Memory B cell (primary cell): ENCODE measurements around the gene KCTD2.
A peak's percentile ranks its signal among the peaks of the same experiment; 100 is the strongest.

Experiments
- ATAC-seq: fragments of 150-1000 bp; cut with Tn5 transposase; 2 replicates; pipeline ENCODE4 v1.10.0; 2021; ENCODE audit warnings: low read depth, mild to moderate bottlenecking, moderate library complexity
- DNase-seq, 2 donors: peaks; one replicate each; pipeline ENCODE4 v3.0.0; 2022; ENCODE audit warnings: low spot score in 2 of 2
- H3K27ac Mint-ChIP-seq: one replicate; pipeline ENCODE4 v1.8.0; 2022; ENCODE audit warnings: mild to moderate bottlenecking, moderate library complexity, mixed read lengths
- H3K27me3 Mint-ChIP-seq: one replicate; pipeline ENCODE4 v1.8.0; 2022; ENCODE audit warnings: mixed read lengths
- H3K36me3 Mint-ChIP-seq: one replicate; pipeline ENCODE4 v1.8.0; 2022; ENCODE audit warnings: mild to moderate bottlenecking, mixed read lengths
- H3K4me1 Mint-ChIP-seq: one replicate; pipeline ENCODE4 v1.8.0; 2022; ENCODE audit warnings: mixed read lengths
- H3K4me3 Mint-ChIP-seq: one replicate; pipeline ENCODE4 v1.8.0; 2022; ENCODE audit warnings: mild to moderate bottlenecking, moderate library complexity, mixed read lengths
- H3K9me3 Mint-ChIP-seq: one replicate; pipeline ENCODE4 v1.8.0; 2022; ENCODE audit warnings: mixed read lengths

KCTD2 gene

DNA sequence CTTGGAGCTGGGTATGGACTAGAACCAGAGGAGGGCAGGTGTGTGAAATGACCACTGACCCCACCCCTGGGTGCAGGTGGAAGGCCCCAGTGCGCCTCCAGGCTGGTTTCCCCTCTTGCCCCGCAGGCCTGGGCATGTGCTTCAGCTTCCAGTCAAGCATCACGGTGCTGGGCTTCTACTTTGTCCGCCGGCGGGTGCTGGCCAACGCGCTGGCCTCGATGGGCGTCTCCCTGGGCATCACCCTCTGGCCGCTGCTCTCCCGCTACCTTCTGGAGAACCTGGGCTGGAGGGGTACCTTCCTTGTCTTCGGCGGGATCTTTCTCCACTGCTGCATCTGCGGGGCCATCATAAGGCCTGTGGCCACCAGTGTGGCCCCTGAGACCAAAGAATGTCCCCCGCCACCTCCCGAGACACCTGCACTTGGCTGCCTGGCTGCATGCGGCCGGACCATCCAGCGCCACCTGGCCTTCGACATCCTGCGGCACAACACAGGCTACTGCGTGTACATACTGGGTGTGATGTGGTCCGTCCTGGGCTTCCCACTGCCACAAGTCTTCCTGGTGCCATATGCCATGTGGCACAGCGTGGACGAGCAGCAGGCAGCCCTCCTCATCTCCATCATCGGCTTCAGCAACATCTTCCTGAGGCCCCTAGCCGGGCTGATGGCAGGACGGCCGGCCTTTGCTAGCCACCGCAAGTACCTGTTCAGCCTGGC lies 53.0 kb downstream of the KCTD2 start:
- H3K27me3 Mint-ChIP-seq: no peaks in the 10 kb centered on the region

DNA sequence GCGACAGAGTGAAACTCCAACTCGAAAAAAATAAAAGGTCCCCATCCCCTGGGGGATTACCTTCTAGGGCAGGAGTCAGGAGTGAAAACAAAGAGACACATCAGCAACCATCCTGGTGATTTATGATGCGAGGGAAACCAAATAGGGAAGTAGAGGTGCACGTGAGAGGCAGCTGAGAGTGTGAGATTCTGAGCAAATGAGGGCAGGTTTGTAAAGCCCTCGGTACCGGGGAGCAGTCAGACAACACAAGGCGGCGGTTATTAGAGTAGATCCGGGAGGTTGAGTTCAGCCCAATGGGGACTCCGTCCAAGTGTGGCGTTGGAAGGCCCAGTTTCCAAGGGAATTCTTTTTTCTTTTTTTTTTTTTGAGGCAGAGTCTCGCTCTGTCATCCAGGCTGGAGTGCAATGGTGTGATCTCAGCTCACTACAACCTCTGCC lies 55.4 kb downstream of the KCTD2 start:
- Mint-ChIP-seq H3K27ac (peak overlapping the region; percentile 36), H3K4me1 (peaks cover 11% of the 10 kb centered on the region), H3K4me3 (no peak overlapping the region), H3K9me3 (no peaks in the 10 kb centered on the region), H3K36me3 (peaks cover 4% of the 10 kb centered on the region), H3K27me3 (no peaks in the 10 kb centered on the region)
- DNase-seq (peak; percentile 30 to 56), ATAC-seq (peak; percentile 94)

More for the DNA sequence above, 53.0 kb downstream of the KCTD2 start:
- ATAC-seq (no peak), DNase-seq (no peak)
- H3K9me3 Mint-ChIP-seq: no peaks in the 10 kb centered on the region
- peaks cover 11% of the 10 kb centered on the region for H3K4me1 Mint-ChIP-seq
- peaks cover 4% of the 10 kb centered on the region for H3K36me3 Mint-ChIP-seq
- H3K4me3 Mint-ChIP-seq: no peak overlapping the region
- peak overlapping the region; percentile 38 for H3K27ac Mint-ChIP-seq

- Mint-ChIP-seq H3K36me3 (peaks cover 4% of the 10 kb centered on the region), H3K27me3 (no peaks in the 10 kb centered on the region), H3K4me3 (no peak overlapping the region), H3K27ac (peak overlapping the region; percentile 26), H3K9me3 (no peaks in the 10 kb centered on the region), H3K4me1 (peaks cover 10% of the 10 kb centered on the region)
- no peak for ATAC-seq
- no peak for DNase-seq
Observed at GRCh38 chr17:75103601-75104554, 56.9 kb downstream of the KCTD2 start.

DNA sequence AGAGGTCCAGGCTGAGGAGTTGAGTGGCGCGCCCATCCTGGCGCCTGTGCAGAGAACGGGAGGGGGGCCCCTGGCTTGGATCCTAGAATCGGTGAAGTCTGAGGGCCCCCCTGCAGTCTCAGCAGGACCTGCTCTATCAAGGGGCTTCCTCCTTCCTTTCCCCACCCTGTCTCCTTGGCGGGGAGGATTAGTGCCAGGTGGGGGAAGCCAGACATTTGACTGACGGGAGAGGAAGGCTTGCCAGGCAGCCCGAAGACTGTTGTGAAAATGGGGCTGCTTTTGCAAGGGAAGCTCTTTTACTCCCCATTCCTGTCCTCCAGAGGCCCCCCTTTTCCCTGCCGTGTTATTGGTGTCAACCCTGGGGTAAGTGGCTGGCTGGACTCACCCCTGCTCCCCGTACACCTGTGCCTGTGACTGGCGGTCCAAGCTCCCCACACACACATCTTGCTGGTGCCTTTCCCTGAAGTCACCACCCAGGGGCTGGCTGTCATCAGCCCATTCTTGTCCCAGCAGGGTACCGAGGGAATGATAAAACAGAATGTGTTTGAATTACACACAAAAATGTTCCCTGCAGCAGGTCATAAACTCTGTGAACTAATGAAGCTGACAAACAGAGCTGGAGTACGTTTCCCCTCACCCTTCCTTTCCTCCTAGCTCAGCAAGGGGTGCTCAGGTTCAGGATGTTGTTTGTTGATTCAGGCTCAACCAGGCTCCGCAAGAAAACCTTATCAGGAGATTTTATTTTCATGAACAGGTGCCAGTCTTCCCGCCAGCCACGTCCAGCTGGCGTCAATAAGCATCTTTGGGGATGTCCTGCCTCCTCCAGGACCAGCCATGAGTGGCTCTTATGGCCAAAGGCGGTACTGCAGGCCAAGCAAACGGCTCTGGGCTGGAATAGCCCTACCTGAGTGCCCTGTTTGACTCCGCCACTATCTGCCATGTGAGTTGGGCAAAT lies 58.4 kb downstream of the KCTD2 start:
- ATAC-seq (peak; percentile 21), DNase-seq (no peak)
- no peaks in the 10 kb centered on the region for H3K9me3 Mint-ChIP-seq
- peaks cover 4% of the 10 kb centered on the region for H3K36me3 Mint-ChIP-seq
- peaks cover 11% of the 10 kb centered on the region for H3K4me1 Mint-ChIP-seq
- H3K27me3 Mint-ChIP-seq: no peaks in the 10 kb centered on the region
- H3K27ac Mint-ChIP-seq: no peak overlapping the region
- no peak overlapping the region for H3K4me3 Mint-ChIP-seq

- Mint-ChIP-seq H3K27ac (no peak overlapping the region), H3K27me3 (no peaks in the 10 kb centered on the region), H3K36me3 (peaks cover 4% of the 10 kb centered on the region), H3K4me1 (peaks cover 13% of the 10 kb centered on the region), H3K4me3 (peak overlapping the region; percentile 87), H3K9me3 (no peaks in the 10 kb centered on the region)
- DNase-seq: no peak
- no peak for ATAC-seq
Observed at GRCh38 chr17:75108193-75108592, 61.2 kb downstream of the KCTD2 start.

- H3K9me3 Mint-ChIP-seq: no peaks in the 10 kb centered on the region
- no peak for ATAC-seq
Observed at GRCh38 chr17:75109046-75109406, 62.0 kb downstream of the KCTD2 start.

GRCh38 chr17:75109407-75110233 lies 62.6 kb downstream of the KCTD2 start, which contains the start of gene ARMC7:
Gene ARMC7, plus strand, starts transcription at chr17:75109969. Its CDS starts 320 bp downstream, at chr17:75110289.
- Mint-ChIP-seq H3K4me1 (peaks cover 17% of the 10 kb centered on the region), H3K4me3 (peak within 1 kb of the TSS; percentile 87), H3K9me3 (no peaks in the 10 kb centered on the region), H3K27ac (peak within 1 kb of the TSS; percentile 42), H3K27me3 (no peaks in the 10 kb centered on the region), H3K36me3 (peaks cover 6% of the 10 kb centered on the region)
- ATAC-seq: peak; percentile 75
- peak; percentile 80 to 83 for DNase-seq

More at GRCh38 chr17:75109046-75109406, 62.0 kb downstream of the KCTD2 start:
- H3K27ac Mint-ChIP-seq: no peak overlapping the region
- peak in 1 of 2 donors; percentile 28 for DNase-seq
- H3K36me3 Mint-ChIP-seq: peaks cover 5% of the 10 kb centered on the region
- peaks cover 12% of the 10 kb centered on the region for H3K4me1 Mint-ChIP-seq
- peak overlapping the region; percentile 87 for H3K4me3 Mint-ChIP-seq
- no peaks in the 10 kb centered on the region for H3K27me3 Mint-ChIP-seq

DNA sequence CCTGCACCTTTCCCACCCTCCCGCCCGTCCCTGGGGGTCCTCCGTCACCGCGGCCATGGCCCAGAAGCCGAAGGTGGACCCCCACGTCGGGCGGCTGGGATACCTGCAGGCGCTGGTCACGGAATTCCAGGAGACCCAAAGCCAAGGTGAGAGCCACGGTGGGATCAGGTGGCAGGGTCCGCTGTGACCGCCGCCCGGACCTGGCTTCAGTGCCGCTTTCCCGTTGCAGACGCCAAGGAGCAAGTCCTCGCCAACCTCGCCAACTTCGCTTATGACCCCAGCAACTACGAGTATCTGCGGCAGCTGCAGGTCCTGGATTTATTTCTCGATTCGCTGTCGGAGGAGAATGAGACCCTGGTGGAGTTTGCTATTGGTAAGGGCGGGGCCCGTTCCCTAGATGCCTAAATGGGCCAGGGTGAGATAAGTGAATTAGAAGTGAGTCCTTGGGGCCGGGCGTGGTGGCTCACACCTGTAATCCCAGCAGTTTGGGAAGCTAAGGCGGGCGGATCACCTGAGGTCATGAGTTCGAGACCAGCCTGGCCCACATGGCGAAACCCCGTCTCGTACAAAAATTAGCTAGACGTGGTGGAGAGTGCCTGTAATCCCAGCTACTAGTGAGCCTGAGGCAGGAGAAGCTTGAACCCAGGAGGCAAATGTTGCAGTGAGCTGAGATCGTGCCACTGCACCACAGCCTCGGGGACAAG lies 63.4 kb downstream of the KCTD2 start:
- peak overlapping the region; percentile 87 for H3K4me3 Mint-ChIP-seq
- peak overlapping the region; percentile 42 for H3K27ac Mint-ChIP-seq
- no peaks in the 10 kb centered on the region for H3K9me3 Mint-ChIP-seq
- peaks cover 24% of the 10 kb centered on the region for H3K4me1 Mint-ChIP-seq
- ATAC-seq (no peak), DNase-seq (no peak)
- H3K27me3 Mint-ChIP-seq: no peaks in the 10 kb centered on the region
- peaks cover 4% of the 10 kb centered on the region for H3K36me3 Mint-ChIP-seq

DNA sequence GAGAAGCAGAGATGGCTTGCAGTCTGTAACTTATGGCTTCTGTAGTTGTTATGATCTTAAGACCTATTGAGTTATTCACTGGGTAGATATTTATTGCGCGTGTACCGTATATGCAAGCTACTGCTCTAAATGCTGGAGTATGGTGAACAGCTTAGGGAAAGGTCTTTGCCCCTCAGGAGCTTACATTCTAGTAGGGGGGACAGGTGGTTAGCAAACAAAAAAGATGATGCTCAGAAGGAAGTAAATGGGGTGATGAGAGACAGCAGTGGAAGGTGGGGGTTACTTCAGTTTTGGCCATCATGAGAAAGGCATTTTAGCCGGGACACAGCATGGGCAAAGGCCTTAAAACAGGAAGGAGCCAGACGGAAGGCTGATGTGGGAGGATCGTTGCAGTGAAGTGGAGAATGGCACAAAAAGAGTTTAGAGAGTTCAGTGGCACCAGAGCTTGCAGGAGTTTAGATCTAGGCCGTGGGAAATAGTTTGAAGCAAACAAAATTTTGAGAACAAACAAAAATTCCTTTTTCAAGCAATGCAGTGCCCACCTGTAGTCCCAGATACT lies 64.8 kb downstream of the KCTD2 start:
- no peak overlapping the region for H3K27ac Mint-ChIP-seq
- peak overlapping the region; percentile 1 for H3K4me3 Mint-ChIP-seq
- H3K27me3 Mint-ChIP-seq: no peaks in the 10 kb centered on the region
- DNase-seq (no peak), ATAC-seq (no peak)
- peaks cover 32% of the 10 kb centered on the region for H3K4me1 Mint-ChIP-seq
- peaks cover 4% of the 10 kb centered on the region for H3K36me3 Mint-ChIP-seq
- no peaks in the 10 kb centered on the region for H3K9me3 Mint-ChIP-seq

DNA sequence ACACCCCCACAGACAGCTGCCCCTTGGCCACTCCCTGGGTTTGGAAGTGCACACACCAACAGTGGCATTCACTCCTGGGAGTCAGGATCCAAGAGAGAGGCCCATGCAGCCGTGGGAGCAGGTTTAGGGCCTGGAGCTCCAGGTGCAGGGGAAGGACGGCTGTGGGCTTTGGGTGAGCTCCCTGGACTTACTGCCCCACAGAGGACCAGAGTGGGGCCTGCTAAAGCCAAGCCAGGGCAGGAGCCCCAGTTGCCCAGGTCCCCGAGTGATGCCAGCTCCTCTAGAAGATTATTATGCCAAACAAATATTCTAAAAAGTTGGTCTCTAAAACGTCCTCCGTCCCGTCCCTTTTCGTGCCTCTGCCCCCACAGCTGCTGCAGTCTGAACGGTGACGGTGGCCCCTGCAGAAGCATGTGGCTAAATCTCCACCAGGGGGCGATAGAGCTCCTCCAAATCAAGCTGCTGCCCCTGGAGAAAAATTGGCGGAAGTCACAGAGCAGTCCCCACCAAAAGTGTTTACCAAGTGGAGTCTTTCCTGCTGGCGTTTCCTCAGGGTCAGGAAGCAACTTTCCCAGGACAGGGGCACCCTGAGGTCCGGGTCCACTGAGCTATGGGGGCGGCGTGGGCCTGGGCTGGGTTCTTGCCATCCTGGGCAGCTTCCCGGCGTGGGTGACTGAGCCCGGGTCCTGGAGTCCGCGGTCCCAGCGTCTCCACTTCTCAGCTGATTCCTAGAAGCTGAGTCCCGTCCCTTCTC lies 67.0 kb downstream of the KCTD2 start:
- peaks cover 42% of the 10 kb centered on the region for H3K4me1 Mint-ChIP-seq
- DNase-seq (peak; percentile 90 to 94), ATAC-seq (peak; percentile 69)
- H3K27ac Mint-ChIP-seq: peak overlapping the region; percentile 80
- peak overlapping the region; percentile 94 for H3K4me3 Mint-ChIP-seq
- H3K36me3 Mint-ChIP-seq: peaks cover 9% of the 10 kb centered on the region
- H3K9me3 Mint-ChIP-seq: no peaks in the 10 kb centered on the region
- H3K27me3 Mint-ChIP-seq: no peaks in the 10 kb centered on the region

GRCh38 chr17:75114552-75115314 lies 67.7 kb downstream of the KCTD2 start:
- Mint-ChIP-seq H3K9me3 (no peaks in the 10 kb centered on the region), H3K27me3 (no peaks in the 10 kb centered on the region), H3K36me3 (peaks cover 11% of the 10 kb centered on the region), H3K4me3 (peak overlapping the region; percentile 94), H3K27ac (peak overlapping the region; percentile 80), H3K4me1 (peaks cover 42% of the 10 kb centered on the region)
- peak; percentile 59 for ATAC-seq
- DNase-seq: no peak
